K562 (cell line): ENCODE data around the gene PGM2L1.

Experiments
- CC2D1A ChIP-seq: fragments of 450-650 bp; IDR thresholded peaks from 2 replicates; pipeline ENCODE4 v1.6.1; 2017; ENCODE audit warnings: mild to moderate bottlenecking
- CTCF ChIP-seq, 3 experiments: IDR thresholded peaks in 2 of 3; conservative IDR thresholded peaks in 1 of 3; 2 replicates each; pipeline ENCODE4 v1.5.1; 2011 to 2012; ENCODE audit warnings: low read length in 3 of 3, mild to moderate bottlenecking in 3 of 3, control low read depth in 2 of 3, improper control_type of control experiment in 1 of 3, inconsistent platforms in 1 of 3, low read depth in 1 of 3, mixed read lengths in 1 of 3, moderate library complexity in 1 of 3; ENCODE audit not compliant: insufficient read depth in 2 of 3
- EP300 ChIP-seq: IDR thresholded peaks from 2 replicates; pipeline ENCODE4 v1.6.1; 2012; ENCODE audit warnings: low read length, improper control_type of control experiment
- ESRRA ChIP-seq: fragments of 450-650 bp; IDR thresholded peaks from 2 replicates; pipeline ENCODE4 v1.6.1; 2014; ENCODE audit warnings: low read depth, mild to moderate bottlenecking, moderate library complexity, borderline replicate concordance
- EZH2 ChIP-seq: IDR thresholded peaks from 2 replicates; pipeline ENCODE4 v1.6.1; 2012; ENCODE audit warnings: low read depth, mild to moderate bottlenecking, inconsistent platforms, low read length, borderline replicate concordance
- KDM1A ChIP-seq, 2 experiments: fragments of 450-650 bp; IDR thresholded peaks; 2 replicates each; pipeline ENCODE4 v1.6.1; 2016; ENCODE audit warnings: mild to moderate bottlenecking in 2 of 2
- PTTG1 ChIP-seq: fragments of 450-650 bp; IDR thresholded peaks from 2 replicates; pipeline ENCODE4 v1.6.1; 2016; ENCODE audit warnings: low read depth, mild to moderate bottlenecking, missing genetic modification characterization, missing compliant biosample characterization
- SOX6 ChIP-seq: fragments of 450-650 bp; IDR thresholded peaks from 2 replicates; pipeline ENCODE4 v1.6.1; 2014; ENCODE audit warnings: mild to moderate bottlenecking
- SP1 ChIP-seq: sonication (generic); formaldehyde crosslinking; IDR thresholded peaks from 2 replicates; pipeline ENCODE4 v1.8.1; 2022; ENCODE audit warnings: mild to moderate bottlenecking, missing genetic modification reagents
- SREBF1 ChIP-seq: fragments of 150-350 bp; IDR thresholded peaks from 2 replicates; pipeline ENCODE4 v1.6.1; 2014; ENCODE audit warnings: antibody characterized with exemption, low read depth, low read length, borderline replicate concordance
- XRCC5 ChIP-seq: fragments of 200-400 bp; formaldehyde crosslinking; IDR thresholded peaks from 2 replicates; pipeline ENCODE4 v1.6.1; 2017; ENCODE audit warnings: low read depth, mild to moderate bottlenecking, low read length
- ZBTB7A ChIP-seq: IDR thresholded peaks from 2 replicates; pipeline ENCODE4 v1.6.1; 2011; ENCODE audit warnings: low read depth, mild to moderate bottlenecking, low read length, moderate library complexity, borderline replicate concordance; ENCODE audit not compliant: control insufficient read depth
- ZNF318 ChIP-seq, 2 experiments: fragments of 450-650 bp; IDR thresholded peaks; 2 replicates each; pipeline ENCODE4 v1.6.1; 2016; ENCODE audit warnings: mild to moderate bottlenecking in 2 of 2, borderline replicate concordance in 1 of 2, low read depth in 1 of 2, moderate library complexity in 1 of 2

GRCh38 chr11:74398244-74399159 is at the start of gene PGM2L1:
- TF ChIP-seq ESRRA (peak; percentile 40; the same call in 1 of the 2 replicates), SREBF1 (no peak), ZBTB7A (peak; percentile 43; the same call in 1 of the 2 replicates), PTTG1 (tag) (no peak), CTCF (IDR thresholded peaks at IDR 0.05 in 2 of 3, conservative IDR thresholded peaks at IDR 0.05 in 1 of 3; ENCODE audit: insufficient read depth in 2 of 3, low read depth in 1 of 3, low read length in 3 of 3) (no peak), KDM1A (IDR thresholded peaks at IDR 0.05) (no peak), ZNF318 (IDR thresholded peaks at IDR 0.05; ENCODE audit: borderline replicate concordance in 1 of 2, low read depth in 1 of 2) (no peak), SP1 (CRISPR knock-in tag) (peak; percentile 54), XRCC5 (0 out of 2 replicates have a peak, but pooled peaks have one; percentile 60), SOX6 (peak; percentile 41; the same call in 1 of the 2 replicates), CC2D1A (no peak), EP300 (peak; percentile 21), EZH2 (no peak)
